Retina (tissue), 1 donor: Measurements from ENCODE around the gene MAGEA6.
"Not testable (repeated sequence)": the region's sequence is repeated elsewhere in the genome, so short reads cannot be mapped to it uniquely, and the experiment has no call there.

Source experiments
- DNase-seq: peaks from one replicate; pipeline ENCODE4 v3.0.0-alpha.2; 2016

Gene MAGEA6

GRCh38 chrX:152769549-152770289, at the start of gene MAGEA6:
TSS of gene MAGEA6 (minus strand) at chrX:152769689. CDS start at chrX:152767650, 2,039 bp downstream.
- DNase-seq: not testable (repeated sequence)

- no peak for DNase-seq
Observed at GRCh38 chrX:152819266-152819665, 49.8 kb upstream of the MAGEA6 start.

- DNase-seq: no peak
Observed at GRCh38 chrX:152818356-152818755, 48.9 kb upstream of the MAGEA6 start.

- peak; percentile 29 for DNase-seq
Observed at GRCh38 chrX:152817078-152817764, 47.7 kb upstream of the MAGEA6 start.

- DNase-seq: no peak
Observed at GRCh38 chrX:152814048-152814447, 44.6 kb upstream of the MAGEA6 start.

- no peak for DNase-seq
Observed at GRCh38 chrX:152813206-152813605, 43.7 kb upstream of the MAGEA6 start.

GRCh38 chrX:152810403-152810802, 40.9 kb upstream of the MAGEA6 start:
- DNase-seq: peak; percentile 58

GRCh38 chrX:152806035-152806434, 36.5 kb upstream of the MAGEA6 start:
- no peak for DNase-seq

GRCh38 chrX:152798945-152799344, 29.5 kb upstream of the MAGEA6 start:
- no peak for DNase-seq

GRCh38 chrX:152787062-152787461, 17.6 kb upstream of the MAGEA6 start:
- DNase-seq: not testable (repeated sequence)

- not testable (repeated sequence) for DNase-seq
Observed at GRCh38 chrX:152766562-152766961, 2.9 kb downstream of the MAGEA6 start.

GRCh38 chrX:152761582-152761981, 7.9 kb downstream of the MAGEA6 start:
- not testable (repeated sequence) for DNase-seq

- DNase-seq: not testable (repeated sequence)
Observed at GRCh38 chrX:152759544-152759943, 9.9 kb downstream of the MAGEA6 start.

GRCh38 chrX:152758918-152759317, 10.6 kb downstream of the MAGEA6 start, which contains the start of gene CSAG3:
TSS of gene CSAG3 (plus strand) at chrX:152759218.
- not testable (repeated sequence) for DNase-seq

- DNase-seq: not testable (repeated sequence)
Observed at GRCh38 chrX:152754871-152755270, 14.6 kb downstream of the MAGEA6 start.

- DNase-seq: not testable (repeated sequence)
Observed at GRCh38 chrX:152753686-152754650, 15.5 kb downstream of the MAGEA6 start, which contains the start of gene MAGEA2. TSS of gene MAGEA2 (minus strand) at chrX:152753842. CDS start at chrX:152751363, 2,479 bp downstream.

- no peak for DNase-seq
Observed at GRCh38 chrX:152738560-152738959, 30.9 kb downstream of the MAGEA6 start.

- DNase-seq: not testable (repeated sequence)
Observed at GRCh38 chrX:152736528-152736927, 33.0 kb downstream of the MAGEA6 start.

- no peak for DNase-seq
Observed at GRCh38 chrX:152735860-152736511, 33.5 kb downstream of the MAGEA6 start.

GRCh38 chrX:152735101-152735500, 34.4 kb downstream of the MAGEA6 start:
- DNase-seq: no peak

- DNase-seq: not testable (repeated sequence)
Observed at GRCh38 chrX:152734143-152734858, 35.2 kb downstream of the MAGEA6 start.
